DLD1 (cell line): Measurements from ENCODE around the gene VDR.

Source experiments
- in situ Hi-C: cut with HindIII; loops from 2 replicates; pipeline ENCODE4 v1.10.0; 2017; ENCODE audit warnings: low sequenced_read_pairs

Gene VDR

GRCh38 chr12:47931187-47931586 lies 26.4 kb upstream of the VDR start:
- in situ Hi-C loops = no loop called here

GRCh38 chr12:47930634-47931033 lies 25.8 kb upstream of the VDR start:
- in situ Hi-C loops = no loop called here

GRCh38 chr12:47927346-47927745 lies 22.6 kb upstream of the VDR start:
- in situ Hi-C loops = no loop called here

- in situ Hi-C loops = no loop called here
Measured at GRCh38 chr12:47921907-47922306, 17.1 kb upstream of the VDR start.

GRCh38 chr12:47920913-47921312 lies 16.1 kb upstream of the VDR start:
- in situ Hi-C loops = no loop called here

GRCh38 chr12:47913081-47913480 lies 8.3 kb upstream of the VDR start:
- in situ Hi-C loops = no loop called here

GRCh38 chr12:47912556-47912955 lies 7.8 kb upstream of the VDR start:
- in situ Hi-C loops = no loop called here

GRCh38 chr12:47910981-47911380 lies 6.2 kb upstream of the VDR start:
- in situ Hi-C loops = no loop called here

GRCh38 chr12:47910486-47910885 lies 5.7 kb upstream of the VDR start:
- in situ Hi-C loops = no loop called here

GRCh38 chr12:47909839-47910465 lies 5.2 kb upstream of the VDR start:
- in situ Hi-C loops = no loop called here

GRCh38 chr12:47908738-47909137 lies 3.9 kb upstream of the VDR start:
- in situ Hi-C loops = no loop called here

- in situ Hi-C loops = no loop called here
Measured at GRCh38 chr12:47907851-47908454, 3.2 kb upstream of the VDR start.

- in situ Hi-C loops = no loop called here
Measured at GRCh38 chr12:47903927-47904712, 674 bp downstream of the VDR start.

GRCh38 chr12:47903151-47903611 lies 1.6 kb downstream of the VDR start:
- in situ Hi-C loops = no loop called here

- in situ Hi-C loops = no loop called here
Measured at GRCh38 chr12:47902131-47902639, 2.6 kb downstream of the VDR start.

- in situ Hi-C loops = no loop called here
Measured at GRCh38 chr12:47901718-47902093, 3.1 kb downstream of the VDR start.

- in situ Hi-C loops = no loop called here
Measured at GRCh38 chr12:47901063-47901717, 3.6 kb downstream of the VDR start.

- in situ Hi-C loops = no loop called here
Measured at GRCh38 chr12:47900131-47901062, 4.4 kb downstream of the VDR start.

- in situ Hi-C loops = no loop called here
Measured at GRCh38 chr12:47899466-47899865, 5.3 kb downstream of the VDR start.

GRCh38 chr12:47896633-47897032 lies 8.2 kb downstream of the VDR start:
- in situ Hi-C loops = no loop called here
